Calu3 (cell line): ENCODE data around the gene EFCAB11. TPM values are rescaled to one million over a fixed set of nuclear protein-coding genes. Genes with fewer than 3 reads are reported as not detected.

Experiments used
- BruUV-seq: library from RNA; stranded (reverse); fragments of 400-500 nt; replicated peaks from 2 replicates; lab custom pipeline; 2021; lab: Mats Ljungman, UMichigan
- CTCF ChIA-PET: fragments of 300-600 bp; sonication (Branson Sonifier 250); formaldehyde crosslinking; loops from one replicate; lab custom pipeline; 2022; ENCODE audit warnings: antibody characterized with exemption; lab: Charles Lee
- DNase-seq: peaks from one replicate; pipeline ENCODE4 v3.0.0; 2022
- H3K27ac Mint-ChIP-seq: one replicate; pipeline ENCODE4 v1.8.0; 2022; ENCODE audit warnings: mixed read lengths; ENCODE audit not compliant: unreplicated experiment
- H3K27me3 Mint-ChIP-seq: one replicate; pipeline ENCODE4 v1.8.0; 2022; ENCODE audit warnings: mixed read lengths; ENCODE audit not compliant: unreplicated experiment
- H3K36me3 Mint-ChIP-seq: one replicate; pipeline ENCODE4 v1.8.0; 2022; ENCODE audit warnings: mild to moderate bottlenecking, moderate library complexity, mixed read lengths; ENCODE audit not compliant: insufficient read depth, unreplicated experiment
- H3K4me1 Mint-ChIP-seq: one replicate; pipeline ENCODE4 v1.8.0; 2022; ENCODE audit warnings: mild to moderate bottlenecking, low read depth, mixed read lengths; ENCODE audit not compliant: unreplicated experiment
- H3K4me3 Mint-ChIP-seq: one replicate; pipeline ENCODE4 v1.8.0; 2022; ENCODE audit warnings: mild to moderate bottlenecking, low read depth, moderate library complexity, mixed read lengths; ENCODE audit not compliant: unreplicated experiment
- H3K9me3 Mint-ChIP-seq: one replicate; pipeline ENCODE4 v1.8.0; 2022; ENCODE audit warnings: low read depth, mixed read lengths; ENCODE audit not compliant: unreplicated experiment
- intact Hi-C: fragments of 100-400 bp; cut with micrococcal nuclease; formaldehyde crosslinking; loops from one replicate; pipeline ENCODE4 v1.10.0; 2022; ENCODE audit not compliant: unreplicated experiment
- total RNA-seq: library from RNA; stranded (reverse); gene quantifications from 2 replicates; pipeline ENCODE4 v1.2.3, GENCODE V29; 2022
- TF ChIP-seq, protein P1 (sequence below): fragments of 200-600 bp; IDR thresholded peaks from one replicate; pipeline ENCODE4 v1.8.0; 2022; ENCODE audit warnings: antibody characterized with exemption; ENCODE audit not compliant: unreplicated experiment

Gene EFCAB11
- total RNA-seq, 1 experiment from 2014 or later = 29.4 TPM

- Mint-ChIP-seq H3K27ac (no peak overlapping the region), H3K36me3 (peaks cover 7% of the 10 kb centered on the region), H3K9me3 (no peaks in the 10 kb centered on the region), H3K4me3 (no peak overlapping the region), H3K4me1 (no peaks in the 10 kb centered on the region), H3K27me3 (no peaks in the 10 kb centered on the region)
- intact Hi-C loops = no loop called here
- BruUV-seq = no TSS peak
- TF ChIP-seq, protein P1, sequence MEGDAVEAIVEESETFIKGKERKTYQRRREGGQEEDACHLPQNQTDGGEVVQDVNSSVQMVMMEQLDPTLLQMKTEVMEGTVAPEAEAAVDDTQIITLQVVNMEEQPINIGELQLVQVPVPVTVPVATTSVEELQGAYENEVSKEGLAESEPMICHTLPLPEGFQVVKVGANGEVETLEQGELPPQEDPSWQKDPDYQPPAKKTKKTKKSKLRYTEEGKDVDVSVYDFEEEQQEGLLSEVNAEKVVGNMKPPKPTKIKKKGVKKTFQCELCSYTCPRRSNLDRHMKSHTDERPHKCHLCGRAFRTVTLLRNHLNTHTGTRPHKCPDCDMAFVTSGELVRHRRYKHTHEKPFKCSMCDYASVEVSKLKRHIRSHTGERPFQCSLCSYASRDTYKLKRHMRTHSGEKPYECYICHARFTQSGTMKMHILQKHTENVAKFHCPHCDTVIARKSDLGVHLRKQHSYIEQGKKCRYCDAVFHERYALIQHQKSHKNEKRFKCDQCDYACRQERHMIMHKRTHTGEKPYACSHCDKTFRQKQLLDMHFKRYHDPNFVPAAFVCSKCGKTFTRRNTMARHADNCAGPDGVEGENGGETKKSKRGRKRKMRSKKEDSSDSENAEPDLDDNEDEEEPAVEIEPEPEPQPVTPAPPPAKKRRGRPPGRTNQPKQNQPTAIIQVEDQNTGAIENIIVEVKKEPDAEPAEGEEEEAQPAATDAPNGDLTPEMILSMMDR = no peak
- CTCF ChIA-PET = no interaction called here
- DNase-seq = no peak
These were observed 32.6 kb upstream of the EFCAB11 start for GRCh38 chr14:89987161-89987475.

- peaks cover 12% of the 10 kb centered on the region for H3K36me3 Mint-ChIP-seq
- TF ChIP-seq, protein P1 = no peak
- no peak overlapping the region for H3K27ac Mint-ChIP-seq
- no TSS peak for BruUV-seq
- H3K27me3 Mint-ChIP-seq = no peaks in the 10 kb centered on the region
- CTCF ChIA-PET = no interaction called here
- no peak for DNase-seq
- no peak overlapping the region for H3K4me3 Mint-ChIP-seq
- intact Hi-C loops = no loop called here
- no peaks in the 10 kb centered on the region for H3K4me1 Mint-ChIP-seq
- H3K9me3 Mint-ChIP-seq = no peaks in the 10 kb centered on the region
These were observed 32.1 kb upstream of the EFCAB11 start for GRCh38 chr14:89986462-89987160.

DNA sequence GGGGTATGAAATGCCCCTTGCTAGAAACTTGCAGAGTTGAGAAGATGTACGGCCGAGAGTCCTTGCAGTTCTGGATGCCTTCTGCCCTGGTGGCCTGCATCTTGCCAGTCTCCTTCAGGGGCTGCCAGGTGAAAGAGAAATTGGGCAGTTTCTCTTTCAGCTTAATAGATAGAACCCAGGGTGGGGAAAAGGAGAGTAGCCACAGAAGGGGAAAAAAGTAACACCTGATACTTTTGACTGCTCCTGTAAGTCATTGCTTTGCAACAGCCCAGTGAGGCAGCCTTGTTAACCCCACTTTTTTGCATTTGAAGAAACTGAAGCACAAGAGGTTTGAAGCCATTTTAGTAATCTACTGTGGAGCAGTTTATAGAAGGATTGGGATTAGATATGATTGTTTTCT lies 28.8 kb upstream of the EFCAB11 start:
- no peaks in the 10 kb centered on the region for H3K27me3 Mint-ChIP-seq
- no peak overlapping the region for H3K4me3 Mint-ChIP-seq
- no peaks in the 10 kb centered on the region for H3K4me1 Mint-ChIP-seq
- DNase-seq = no peak
- intact Hi-C loops = no loop called here
- BruUV-seq = no TSS peak
- CTCF ChIA-PET = no interaction called here
- no peaks in the 10 kb centered on the region for H3K9me3 Mint-ChIP-seq
- TF ChIP-seq, protein P1 = no peak
- peaks cover 10% of the 10 kb centered on the region for H3K36me3 Mint-ChIP-seq
- no peak overlapping the region for H3K27ac Mint-ChIP-seq

DNA sequence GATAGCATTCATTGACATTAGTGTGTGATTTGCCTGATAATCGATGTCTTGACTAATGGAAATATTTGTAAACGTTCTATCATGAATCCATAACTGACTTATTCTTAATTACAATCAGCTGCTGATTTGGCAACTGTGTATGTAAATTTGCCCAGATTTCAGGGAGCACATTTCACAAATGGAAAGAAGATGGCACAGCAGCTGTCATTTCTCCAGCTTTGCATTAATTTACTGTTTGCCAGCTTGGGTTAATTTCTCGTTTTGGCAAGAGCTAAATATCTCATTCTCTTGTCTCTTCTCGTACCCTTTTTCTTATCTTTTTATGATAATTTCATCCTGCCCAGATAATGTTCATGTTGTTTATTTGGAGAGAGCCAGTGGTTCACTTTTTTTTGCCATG lies 24.1 kb upstream of the EFCAB11 start:
- Mint-ChIP-seq H3K36me3 (peaks cover 10% of the 10 kb centered on the region), H3K4me3 (no peak overlapping the region), H3K27me3 (no peaks in the 10 kb centered on the region), H3K4me1 (no peaks in the 10 kb centered on the region), H3K27ac (no peak overlapping the region), H3K9me3 (no peaks in the 10 kb centered on the region)
- CTCF ChIA-PET = no interaction called here
- intact Hi-C loops = no loop called here
- DNase-seq = no peak
- TF ChIP-seq, protein P1 = no peak
- no TSS peak for BruUV-seq
